GM19455 (cell line): ENCODE results near the gene TLR9.

Experiments
- ATAC-seq: cut with Tn5 transposase; IDR thresholded peaks from one replicate; pipeline ENCODE4 v1.9.1; 2021; ENCODE audit not compliant: unreplicated experiment

The TLR9 gene

DNA sequence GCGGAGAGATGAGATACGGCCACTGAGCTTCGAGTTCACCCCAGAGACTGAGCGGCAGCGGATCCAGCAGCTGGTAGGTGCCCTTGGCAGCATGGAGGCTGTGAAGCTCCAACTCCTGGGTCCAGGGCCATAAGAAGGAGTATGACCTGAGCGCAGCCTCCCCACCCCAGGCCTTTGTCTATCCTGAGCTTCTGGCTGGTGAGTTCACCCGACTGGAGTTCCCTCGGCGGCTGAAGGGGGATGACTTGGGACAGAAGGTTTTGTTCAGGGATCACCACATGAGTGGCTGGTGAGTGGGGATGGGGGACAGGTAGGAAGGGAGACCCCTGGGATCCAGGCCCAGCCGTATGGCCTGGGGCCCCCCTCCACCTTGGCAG lies 22.7 kb upstream of the TLR9 start:
- no peak for ATAC-seq

DNA sequence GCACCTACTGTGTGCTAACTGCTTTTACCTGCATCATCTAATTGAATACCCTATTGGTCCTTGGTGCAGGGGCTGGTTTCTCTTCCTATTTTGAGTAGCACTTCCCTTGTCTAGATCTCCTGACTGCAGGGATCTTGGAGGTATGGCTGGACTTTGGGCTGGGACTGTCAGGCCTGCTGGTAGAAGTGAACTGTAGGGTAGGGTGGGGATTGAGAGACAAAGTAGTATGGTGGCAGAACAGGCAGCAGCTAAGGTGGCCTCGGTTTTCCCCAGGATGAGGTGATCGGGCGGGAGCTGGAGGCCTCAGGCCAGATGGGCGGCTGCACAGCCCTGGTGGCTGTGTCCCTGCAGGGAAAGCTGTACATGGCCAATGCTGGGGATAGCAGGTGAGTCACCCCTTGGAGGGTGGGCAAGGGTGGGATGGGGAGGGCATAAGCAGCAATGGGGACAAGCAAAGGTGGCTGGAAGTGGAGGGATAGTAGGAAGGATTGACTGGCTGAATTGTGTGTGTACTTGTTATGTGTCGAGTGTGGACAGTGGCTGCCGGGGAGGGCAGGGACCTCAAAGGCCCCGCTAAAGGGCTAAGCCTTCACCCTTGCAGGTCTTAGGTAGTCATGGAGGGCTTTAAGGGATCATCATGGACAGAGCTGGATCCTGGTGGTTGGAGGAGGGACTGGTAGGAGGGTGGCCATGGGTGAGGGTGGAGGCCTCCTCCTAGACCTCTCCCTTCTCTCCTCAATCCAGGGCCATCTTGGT lies 22.1 kb upstream of the TLR9 start:
- no peak for ATAC-seq

DNA sequence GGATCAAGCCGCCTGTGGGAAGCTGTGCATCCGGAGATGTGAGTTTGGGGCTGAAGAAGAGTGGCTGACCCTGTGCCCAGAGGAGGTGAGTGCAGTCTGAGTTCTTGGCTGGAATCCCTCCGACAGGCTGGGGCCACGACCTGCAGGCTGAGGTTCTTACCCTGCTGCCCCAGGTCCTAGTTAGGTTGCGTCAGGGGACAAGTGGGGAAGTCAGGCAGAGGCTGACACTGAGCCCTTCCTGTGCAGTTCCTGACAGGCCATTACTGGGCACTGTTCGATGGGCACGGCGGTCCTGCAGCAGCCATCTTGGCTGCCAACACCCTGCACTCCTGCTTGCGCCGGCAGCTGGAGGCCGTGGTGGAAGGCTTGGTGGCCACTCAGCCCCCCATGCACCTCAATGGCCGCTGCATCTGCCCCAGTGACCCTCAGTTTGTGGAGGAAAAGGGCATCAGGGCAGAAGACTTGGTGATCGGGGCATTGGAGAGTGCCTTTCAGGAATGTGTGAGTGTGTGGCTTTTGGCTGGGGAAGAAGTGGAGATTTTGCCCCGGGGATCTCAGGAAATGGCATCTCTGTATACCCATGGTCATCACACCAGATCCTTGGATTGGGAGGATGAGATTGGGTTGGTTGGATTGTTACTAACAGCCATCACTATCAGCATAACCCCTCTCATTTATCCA lies 21.4 kb upstream of the TLR9 start:
- no peak for ATAC-seq

DNA sequence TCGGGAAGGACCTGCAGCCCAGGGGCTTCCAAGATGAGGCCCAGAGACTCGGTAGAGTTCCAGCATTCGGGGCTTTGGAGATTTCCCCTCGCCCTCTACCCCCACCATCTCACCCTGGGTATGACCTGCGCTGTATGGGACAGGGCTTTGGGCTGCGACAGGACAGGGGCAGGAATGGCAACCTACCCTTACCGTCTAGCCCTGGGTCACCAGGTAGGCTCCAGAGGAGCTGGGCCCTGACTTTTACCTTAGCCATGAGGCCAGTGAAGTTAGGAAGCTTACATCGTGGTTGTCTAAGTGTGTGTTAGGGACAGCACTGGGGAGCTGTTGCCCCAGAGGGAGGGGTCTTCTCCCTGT lies 20.8 kb upstream of the TLR9 start:
- ATAC-seq: peak; percentile 4

DNA sequence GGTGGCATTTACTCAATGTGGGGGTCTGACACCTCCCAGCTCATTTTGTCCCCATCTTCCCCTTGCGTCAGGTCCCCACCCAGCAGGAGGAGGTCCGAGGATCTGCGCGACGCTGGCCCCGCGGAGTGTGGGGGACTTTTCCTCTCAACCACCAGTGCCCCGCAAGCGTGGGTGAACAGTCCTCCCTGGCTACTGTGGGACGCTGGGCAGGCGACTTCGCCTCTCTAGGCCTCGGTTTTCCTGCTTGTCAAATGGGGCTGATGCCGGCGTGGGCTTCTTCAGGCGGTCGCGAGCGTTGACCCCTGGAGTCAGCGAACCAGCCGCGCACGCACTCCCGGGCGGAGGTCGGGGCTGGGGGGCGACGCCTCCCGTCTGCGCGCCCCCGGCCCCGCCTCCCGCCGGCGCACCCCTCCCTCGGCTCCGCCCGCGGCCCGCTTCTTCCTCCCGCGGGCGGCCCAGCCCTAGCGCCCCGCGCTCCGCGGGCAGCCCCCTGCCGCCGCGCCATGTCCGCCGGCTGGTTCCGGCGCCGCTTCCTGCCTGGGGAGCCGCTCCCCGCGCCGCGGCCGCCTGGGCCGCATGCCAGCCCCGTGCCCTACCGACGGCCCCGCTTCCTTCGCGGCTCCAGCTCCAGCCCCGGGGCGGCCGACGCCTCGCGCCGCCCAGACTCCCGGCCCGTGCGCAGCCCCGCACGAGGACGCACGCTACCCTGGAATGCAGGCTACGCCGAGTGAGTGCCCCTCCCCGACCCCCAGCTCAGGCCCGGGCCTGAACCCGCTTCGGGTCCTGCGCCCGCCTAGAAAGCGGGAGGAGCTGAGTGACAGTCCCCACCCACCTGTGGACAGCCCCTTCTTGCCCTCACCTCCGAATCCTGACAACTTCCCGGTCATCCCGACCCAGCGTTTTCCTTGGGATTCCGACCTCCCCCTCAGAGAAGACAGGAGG lies 20.1 kb upstream of the TLR9 start, which contains the start of gene PPM1M:
TSS of gene PPM1M (plus strand) at position 438 of the 942 bp plus-strand sequence. CDS start at position 504, 66 bp downstream.
- ATAC-seq: peak; percentile 36

DNA sequence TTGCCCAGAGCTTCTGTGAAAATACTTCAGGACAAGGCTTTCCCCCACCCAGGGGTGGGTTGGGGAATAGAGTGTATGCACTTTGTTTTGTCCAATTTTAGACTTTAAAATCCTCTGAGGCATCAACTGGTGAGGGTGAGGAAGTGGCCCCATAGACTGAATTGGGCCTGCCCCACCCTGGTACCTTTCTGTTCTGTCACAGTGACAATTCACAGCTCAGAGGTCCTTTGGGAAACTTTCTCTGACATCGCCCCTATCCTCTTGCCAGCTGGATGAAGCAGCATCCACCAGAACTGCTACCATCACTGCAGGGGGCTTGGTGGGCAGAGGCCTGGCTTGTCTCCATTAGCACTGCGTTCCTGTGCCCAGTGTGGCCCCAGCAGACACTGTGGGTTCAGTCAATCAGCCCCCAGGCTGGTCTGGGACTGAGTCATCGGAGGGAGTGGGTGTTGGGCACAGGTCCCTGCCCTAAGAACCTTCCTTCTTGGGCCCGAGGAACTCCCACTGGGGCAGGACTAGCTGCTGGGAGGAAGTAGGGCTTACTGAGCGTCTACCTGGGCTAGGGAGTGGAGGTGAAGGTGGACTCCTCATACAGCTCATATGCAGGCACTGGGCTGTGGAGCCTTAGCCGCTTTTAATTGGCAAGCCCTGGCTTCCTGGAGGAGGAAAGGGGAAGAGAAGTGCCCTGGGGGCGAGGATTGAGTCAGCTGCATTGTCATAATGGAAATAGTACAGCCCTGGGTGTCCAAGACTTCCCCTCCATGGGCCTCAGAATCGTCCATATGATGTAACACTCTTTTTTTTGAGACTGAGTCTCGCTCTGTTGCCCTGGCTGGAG lies 18.6 kb upstream of the TLR9 start:
- no peak for ATAC-seq

DNA sequence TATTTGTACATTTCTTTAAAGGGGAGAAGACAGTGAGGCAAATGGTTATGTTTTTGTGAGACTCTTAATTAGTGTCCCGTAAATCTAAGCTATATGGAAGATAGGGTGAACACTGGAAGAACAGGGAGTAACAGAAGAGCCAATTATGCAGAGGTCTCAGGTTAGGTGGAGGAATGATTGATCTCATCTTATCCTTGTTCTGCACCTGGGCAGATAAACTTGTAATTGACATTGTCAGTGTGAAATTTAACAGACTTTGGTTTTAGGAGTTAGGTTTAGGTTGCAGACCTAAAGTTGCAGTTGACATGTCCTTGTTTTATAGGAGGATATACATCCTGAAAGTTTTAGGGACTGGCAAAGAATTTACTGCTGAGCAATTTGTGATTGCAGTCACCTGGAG lies 16.6 kb upstream of the TLR9 start:
- no peak for ATAC-seq

DNA sequence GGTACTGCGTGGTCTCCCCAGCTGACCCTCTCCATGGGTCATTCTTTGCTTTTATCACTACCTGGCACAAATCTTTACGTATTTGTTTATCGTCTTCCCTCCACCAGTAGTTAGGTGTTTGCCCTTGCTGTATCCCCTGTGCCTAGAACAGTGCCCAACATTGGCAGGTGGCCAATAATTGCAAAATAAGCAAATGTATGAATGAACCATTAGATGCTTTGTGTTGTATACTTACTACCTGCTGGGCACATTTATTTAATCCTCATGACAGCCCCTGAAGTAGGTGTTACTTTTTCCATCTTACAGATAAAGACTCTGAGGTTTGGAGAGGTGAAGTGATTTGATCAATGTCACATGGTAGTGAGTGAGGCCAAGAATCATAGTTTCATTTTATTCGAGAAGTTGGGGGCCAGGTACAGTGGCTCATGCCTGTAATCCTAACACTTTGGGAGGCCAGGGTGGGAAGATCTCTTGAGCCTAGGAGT lies 15.5 kb upstream of the TLR9 start:
- no peak for ATAC-seq

DNA sequence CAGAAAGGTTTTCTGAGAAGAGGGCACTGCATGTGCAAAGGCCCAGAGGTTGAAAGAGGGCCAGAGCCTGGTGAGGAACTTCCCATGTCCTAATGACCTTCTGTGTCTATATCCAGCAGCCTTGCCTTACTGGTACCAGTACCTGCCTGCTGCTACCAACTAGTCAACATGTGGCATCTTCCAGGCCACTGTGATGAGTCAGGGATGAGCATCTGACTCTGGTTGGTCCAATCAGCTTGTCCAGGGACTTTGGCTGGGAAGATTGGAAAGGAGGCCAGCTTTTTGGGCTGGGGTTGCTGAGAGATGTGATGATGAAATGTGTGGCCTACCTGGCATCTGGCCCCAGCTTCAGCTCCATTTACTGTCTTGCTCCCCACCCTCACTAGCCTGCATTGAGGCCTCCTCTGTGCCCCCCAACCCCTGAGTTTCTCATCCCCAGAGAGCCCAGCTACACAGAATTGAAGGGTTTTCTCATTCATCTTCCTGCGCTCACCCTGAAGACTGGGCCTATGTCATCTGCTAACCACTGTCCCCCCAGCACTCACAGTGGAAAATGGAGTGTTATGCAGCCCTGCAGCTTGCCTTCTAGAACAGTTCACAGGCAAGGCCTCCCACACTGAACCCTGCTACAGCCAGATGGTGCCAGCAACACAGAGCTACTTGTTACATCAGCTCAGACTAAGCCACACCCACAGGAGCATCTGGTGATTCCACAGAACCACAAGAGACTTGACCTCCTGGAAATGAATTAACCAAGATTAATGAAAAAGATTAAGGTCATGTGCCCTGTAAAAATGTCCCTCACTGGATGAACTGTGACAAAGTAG lies 14.8 kb upstream of the TLR9 start:
- no peak for ATAC-seq

DNA sequence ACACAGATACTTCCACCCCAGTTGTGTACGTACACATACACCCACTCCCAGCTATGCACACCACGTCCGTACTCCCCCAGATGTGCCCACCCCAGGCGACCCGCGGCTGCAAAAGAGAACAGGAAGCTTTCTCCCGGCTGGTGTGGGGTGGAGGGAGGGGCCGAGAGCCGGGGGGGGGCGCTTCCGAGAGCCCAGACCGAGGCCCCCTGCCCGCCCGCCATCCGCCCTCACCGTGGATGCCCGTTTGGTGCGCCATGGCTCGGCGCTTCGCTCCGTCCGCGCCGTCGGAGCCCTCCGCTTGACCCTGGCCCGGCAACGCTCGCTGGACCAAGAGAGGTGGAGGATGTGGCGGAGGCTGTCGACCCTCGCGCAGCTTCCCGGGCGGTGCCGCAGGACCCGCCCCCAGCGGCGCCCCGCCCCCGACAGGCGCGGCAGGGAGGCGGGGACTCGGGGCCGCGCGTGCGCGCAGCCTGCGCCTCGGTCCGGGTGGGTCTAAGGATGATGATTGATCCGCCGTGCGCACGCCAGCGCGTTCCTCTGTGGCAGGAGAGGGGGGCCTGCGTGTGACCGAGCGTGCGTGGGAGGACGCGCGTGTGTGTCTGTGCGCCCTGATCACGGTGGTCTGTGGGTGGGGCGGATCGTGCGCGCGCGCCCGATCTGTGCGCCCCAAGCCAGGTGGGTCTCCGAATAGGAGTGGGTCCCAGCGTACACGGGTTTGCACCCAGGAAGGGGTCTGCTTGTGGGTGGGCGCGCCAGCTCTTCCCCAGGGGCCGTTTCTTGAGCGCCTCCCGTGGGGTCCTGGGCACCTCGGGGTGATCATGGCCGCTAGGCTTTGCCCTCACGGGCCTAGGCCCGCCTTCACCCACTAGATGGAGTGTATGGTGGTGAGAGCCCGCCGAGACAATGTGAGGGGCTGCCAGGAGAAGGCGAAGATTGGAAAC lies 13.6 kb upstream of the TLR9 start, which contains the start of gene TWF2:
TSS of gene TWF2 (minus strand) at position 398 of the 941 bp plus-strand sequence. CDS start at position 256, 142 bp downstream.
- ATAC-seq: peak; percentile 71

DNA sequence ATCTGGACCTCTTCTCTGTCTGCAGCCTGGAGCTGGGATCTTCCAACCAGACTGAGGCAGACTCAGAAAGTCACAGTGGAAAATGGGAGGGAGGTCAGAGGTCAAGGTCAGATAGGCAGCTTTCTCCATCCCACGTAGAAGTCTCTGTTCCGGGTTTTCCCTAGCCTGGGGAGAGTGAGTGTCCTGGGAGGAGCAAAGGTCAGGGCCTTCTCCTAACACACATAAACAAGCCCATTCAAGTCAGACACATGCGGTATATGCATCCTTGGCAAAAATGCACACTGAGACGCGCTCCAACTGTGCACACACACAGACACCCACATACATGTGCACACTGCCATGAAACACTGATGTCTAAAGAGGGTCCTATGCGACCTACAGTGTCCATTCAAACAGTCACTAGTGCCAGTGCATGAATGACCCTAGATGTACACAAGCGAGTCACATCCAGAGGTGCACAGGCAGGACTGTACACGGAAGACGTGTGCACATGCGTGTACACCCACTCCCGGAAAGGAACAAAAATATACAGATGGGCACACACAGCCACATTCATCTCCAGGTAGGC lies 12.8 kb upstream of the TLR9 start:
- no peak for ATAC-seq

DNA sequence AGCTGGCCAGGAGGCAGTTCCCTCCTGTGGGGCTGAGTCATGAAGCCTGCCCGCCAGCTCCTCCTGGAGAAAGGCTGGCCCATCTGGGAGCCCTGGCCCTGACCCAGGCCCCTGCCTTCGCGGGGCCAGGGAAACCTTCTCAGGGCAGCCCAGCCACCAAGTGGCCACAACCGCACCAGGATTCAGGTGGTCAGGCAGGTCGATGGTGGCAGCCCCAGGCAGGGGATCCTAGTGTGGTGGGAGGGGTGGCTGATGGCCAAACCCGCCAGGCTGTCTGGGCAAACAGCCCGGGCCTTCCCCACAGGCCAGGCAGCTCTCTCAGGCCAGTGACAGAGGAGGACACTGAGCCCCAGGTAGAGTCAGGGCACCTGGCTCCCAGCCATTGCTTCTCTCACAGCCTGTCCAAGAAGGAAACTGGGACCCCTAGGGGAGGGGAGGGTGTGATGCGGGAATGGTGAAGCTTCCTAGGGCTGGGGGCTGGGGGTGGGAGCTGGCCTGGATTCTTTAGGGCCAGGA lies 12.3 kb upstream of the TLR9 start:
- ATAC-seq: no peak

DNA sequence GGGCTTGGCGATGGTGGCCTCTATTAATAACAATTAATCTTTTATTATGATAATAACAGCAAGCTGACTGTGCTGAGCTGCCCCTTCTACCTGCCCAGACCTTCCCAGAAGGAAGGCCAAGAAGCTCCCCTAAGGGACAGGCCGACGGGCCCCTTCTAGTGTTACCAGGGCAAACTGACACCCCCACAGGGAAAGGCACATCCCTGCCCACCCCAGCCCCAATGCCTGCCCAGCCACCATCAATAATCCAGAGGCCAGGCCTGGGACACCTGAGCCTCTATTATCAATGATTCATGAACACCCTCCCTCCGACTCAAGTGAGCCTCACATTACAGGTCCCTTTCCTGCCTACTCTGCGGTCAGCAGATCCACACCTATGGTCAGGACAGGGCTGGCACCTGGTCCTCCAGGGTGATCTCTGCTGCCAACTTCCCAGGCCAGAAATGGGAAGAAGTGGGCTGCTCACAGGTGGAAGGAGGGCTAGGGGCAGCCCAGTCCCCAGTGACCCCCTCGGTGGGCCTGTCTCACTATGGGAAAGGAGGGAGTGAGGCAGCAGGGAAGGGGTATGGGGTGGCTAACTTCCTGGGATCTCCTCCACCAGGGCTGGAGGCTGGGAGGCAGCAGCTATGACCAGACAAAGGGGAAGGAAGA lies 11.7 kb upstream of the TLR9 start:
- ATAC-seq: no peak

DNA sequence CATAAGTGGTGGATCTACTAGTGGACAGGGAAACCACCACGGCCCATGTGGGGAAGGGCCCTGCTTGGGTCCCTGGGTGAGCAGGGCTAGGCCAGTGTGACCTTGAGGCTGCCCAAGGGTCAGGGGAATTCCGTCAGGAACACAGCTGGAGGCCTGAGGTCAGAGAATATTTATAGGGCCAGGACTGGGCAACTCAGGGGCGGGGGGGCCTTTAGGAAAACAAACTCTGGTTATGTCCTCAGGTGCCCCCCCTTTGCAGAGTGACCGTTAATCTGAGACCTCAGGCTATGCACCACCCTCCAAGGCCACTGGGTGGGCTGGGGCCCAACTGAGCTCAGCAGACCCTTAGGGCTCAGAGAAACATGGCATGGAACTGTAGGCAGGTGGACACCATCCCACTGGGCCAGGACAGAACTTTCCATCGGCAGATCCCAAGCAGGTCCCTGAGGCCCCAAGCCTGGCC lies 11.0 kb upstream of the TLR9 start:
- ATAC-seq: no peak

DNA sequence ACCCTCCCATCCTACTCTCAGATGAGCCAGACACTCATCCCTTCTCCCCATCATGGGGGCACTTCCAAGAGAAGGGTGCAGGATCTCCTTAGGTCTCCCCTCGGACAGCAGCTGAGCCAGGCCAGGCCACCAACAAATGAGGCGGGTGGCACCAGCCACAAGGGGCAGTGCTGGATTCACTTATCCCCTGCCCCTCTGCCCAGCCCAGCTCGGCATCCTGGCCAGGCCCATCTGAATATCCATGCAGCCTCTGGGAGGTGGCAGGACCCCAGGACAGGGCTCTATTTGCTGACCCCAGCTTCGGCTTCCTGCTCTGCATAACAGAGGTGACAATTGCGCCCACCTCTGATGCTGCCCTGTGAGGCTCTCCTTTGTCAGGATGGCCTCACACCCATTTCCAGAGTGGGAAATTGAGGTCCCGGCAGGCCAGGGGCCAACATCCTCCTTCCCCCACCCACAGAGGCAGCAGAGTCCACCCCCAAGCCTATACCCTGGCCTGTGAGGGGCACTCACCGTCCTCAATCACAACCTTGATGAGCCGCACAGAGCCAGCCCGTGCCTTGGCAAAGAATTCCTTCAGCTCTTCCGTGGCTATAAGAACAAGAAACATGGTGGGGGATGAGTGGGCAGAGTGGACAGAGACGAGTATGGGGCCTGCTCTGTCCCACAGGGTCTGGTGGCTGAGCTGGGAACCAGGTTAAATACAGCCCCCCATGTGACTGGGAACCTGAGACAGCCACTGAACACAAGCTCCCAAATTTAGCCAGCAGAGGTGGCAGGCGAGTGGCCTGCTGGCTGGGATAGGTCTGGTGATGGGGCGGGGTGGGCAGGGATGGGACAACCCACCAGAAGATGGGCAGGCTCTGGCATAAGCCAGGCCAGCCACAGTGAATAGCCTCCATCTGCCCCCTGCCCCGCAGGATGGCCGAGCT lies 9.3 kb upstream of the TLR9 start:
- no peak for ATAC-seq

DNA sequence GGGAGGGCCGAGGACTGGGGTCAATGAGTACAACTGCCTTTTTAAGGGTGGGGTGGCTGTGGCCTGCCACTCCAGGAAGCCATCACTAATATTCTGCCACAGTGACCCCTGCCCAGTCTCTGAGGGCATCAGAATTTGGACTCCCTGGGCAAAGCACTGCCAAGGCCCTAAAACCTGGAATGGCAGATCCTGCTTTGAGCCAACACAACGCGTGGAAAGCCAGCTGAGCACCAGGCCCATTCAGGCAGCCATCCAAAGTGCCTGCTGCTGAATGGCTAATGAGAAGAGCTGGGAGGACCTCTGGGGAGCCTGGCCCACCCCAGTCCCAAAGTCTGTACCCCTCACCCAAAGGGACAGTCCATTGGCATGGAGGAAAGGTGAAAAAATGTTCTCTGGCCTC lies 8.5 kb upstream of the TLR9 start:
- ATAC-seq: no peak
